Pons (tissue), 1 donor: Measurements from ENCODE around the gene CYTH1.
A peak's percentile ranks its signal among the peaks of the same experiment; 100 is the strongest.

Experiments used
- DNase-seq: peaks from one replicate; pipeline ENCODE4 v3.0.0-alpha.2; 2016; ENCODE audit warnings: low spot score

Gene CYTH1

GRCh38 chr17:78804777-78805176 is 22.7 kb upstream of the CYTH1 start:
- DNase-seq = no peak

GRCh38 chr17:78803186-78803845 is 21.2 kb upstream of the CYTH1 start:
- DNase-seq = no peak

GRCh38 chr17:78802459-78802858 is 20.4 kb upstream of the CYTH1 start:
- no peak for DNase-seq

GRCh38 chr17:78802008-78802407 is 19.9 kb upstream of the CYTH1 start:
- no peak for DNase-seq

- no peak for DNase-seq
These were observed 18.3 kb upstream of the CYTH1 start for GRCh38 chr17:78800132-78800931.

GRCh38 chr17:78798695-78799559 is 16.9 kb upstream of the CYTH1 start:
- DNase-seq = peak; percentile 80

GRCh38 chr17:78797691-78798585 is 15.9 kb upstream of the CYTH1 start:
- no peak for DNase-seq

GRCh38 chr17:78797213-78797612 is 15.1 kb upstream of the CYTH1 start:
- no peak for DNase-seq

- no peak for DNase-seq
These were observed 14.4 kb upstream of the CYTH1 start for GRCh38 chr17:78796517-78796900.

GRCh38 chr17:78795861-78796516 is 13.9 kb upstream of the CYTH1 start:
- DNase-seq = no peak

GRCh38 chr17:78794864-78795640 is 13.0 kb upstream of the CYTH1 start:
- DNase-seq = no peak

GRCh38 chr17:78794399-78794798 is 12.3 kb upstream of the CYTH1 start:
- no peak for DNase-seq

GRCh38 chr17:78793968-78794367 is 11.9 kb upstream of the CYTH1 start:
- DNase-seq = no peak

GRCh38 chr17:78793415-78793814 is 11.3 kb upstream of the CYTH1 start:
- no peak for DNase-seq

GRCh38 chr17:78791840-78792709 is 10.0 kb upstream of the CYTH1 start:
- DNase-seq = no peak

- DNase-seq = no peak
These were observed 8.5 kb upstream of the CYTH1 start for GRCh38 chr17:78790552-78790951.

- no peak for DNase-seq
These were observed 7.6 kb upstream of the CYTH1 start for GRCh38 chr17:78789663-78790181.

- no peak for DNase-seq
These were observed 7.1 kb upstream of the CYTH1 start for GRCh38 chr17:78789149-78789662.

- DNase-seq = no peak
These were observed 6.4 kb upstream of the CYTH1 start for GRCh38 chr17:78788451-78788850.
